Suprapubic skin (tissue), 4 donors: ENCODE measurements around the gene RPS24. TPM values are rescaled to one million over a fixed set of nuclear protein-coding genes. Genes with fewer than 3 reads are reported as not detected.

ENCODE experiments used
- DNase-seq, 2 donors: peaks; one replicate each; pipeline ENCODE4 v3.0.0-alpha.2; 2019; ENCODE audit warnings: low spot score in 2 of 2
- H3K27ac ChIP-seq: fragments of 200-600 bp; sonication (generic); one replicate; pipeline ENCODE4 v1.5.1; 2019
- H3K27me3 ChIP-seq: fragments of 200-600 bp; sonication (generic); one replicate; pipeline ENCODE4 v1.5.1; 2019
- H3K36me3 ChIP-seq: fragments of 200-600 bp; sonication (generic); one replicate; pipeline ENCODE4 v1.5.1; 2019
- H3K4me1 ChIP-seq: fragments of 200-600 bp; sonication (generic); one replicate; pipeline ENCODE4 v1.5.1; 2019
- H3K4me3 ChIP-seq: fragments of 200-600 bp; sonication (generic); one replicate; pipeline ENCODE4 v1.5.1; 2019; ENCODE audit warnings: mild to moderate bottlenecking
- H3K9me3 ChIP-seq: fragments of 200-600 bp; sonication (generic); one replicate; pipeline ENCODE4 v1.5.1; 2019
- CTCF ChIP-seq, 2 donors: fragments of 200-600 bp in 1 of 2; fragments of 450-650 bp in 1 of 2; sonication (generic) in 1 of 2; IDR thresholded peaks; one replicate each; pipeline ENCODE4 v1.5.1; 2016 to 2019; ENCODE audit warnings: antibody characterized with exemption in 2 of 2, mild to moderate bottlenecking in 1 of 2, moderate library complexity in 1 of 2
- EP300 ChIP-seq: sonication (generic); formaldehyde crosslinking; IDR thresholded peaks from one replicate; pipeline ENCODE4 v1.6.1; 2017; ENCODE audit warnings: antibody characterized with exemption
- POLR2A ChIP-seq, 2 donors: fragments of 450-650 bp; IDR thresholded peaks; one replicate each; pipeline ENCODE4 v1.6.1; 2017; ENCODE audit warnings: antibody characterized with exemption in 2 of 2, mild to moderate bottlenecking in 2 of 2, moderate library complexity in 2 of 2
- POLR2AphosphoS5 ChIP-seq, 3 donors: sonication (generic); formaldehyde crosslinking; IDR thresholded peaks; one replicate each; pipeline ENCODE4 v1.6.1; 2017; ENCODE audit warnings: antibody characterized with exemption in 3 of 3
- WGBS: methylation state at CpG from one replicate; pipeline ENCODE4 v1.1.5; 2018; 5-methylcytosine and 5-hydroxymethylcytosine counted together
- total RNA-seq, 4 donors: library from RNA; depleted of rRNA; stranded (reverse); fragments of >200 nt; gene quantifications; one replicate each; pipeline ENCODE4 v1.1.0, GENCODE V29; 2016

The RPS24 gene
- total RNA-seq, 4 donors from 2014 or later, result 1,912 to 3,227 (median 3,162) TPM

- Histone ChIP-seq H3K9me3 (no peaks in the 10 kb centered on the region), H3K4me3 (no peak overlapping the region), H3K36me3 (peaks cover 73% of the 10 kb centered on the region), H3K27ac (no peak overlapping the region), H3K27me3 (no peaks in the 10 kb centered on the region), H3K4me1 (no peaks in the 10 kb centered on the region)
- DNase-seq, result no peak
- TF ChIP-seq POLR2AphosphoS5 (IDR thresholded peaks at IDR 0.05), result no peak
- TF ChIP-seq POLR2A (IDR thresholded peaks at IDR 0.05), result no peak
- TF ChIP-seq EP300, result no peak
- no peak for TF ChIP-seq CTCF (IDR thresholded peaks at IDR 0.05)
Observed at GRCh38 chr10:78000206-78000605, 33.5 kb upstream of the RPS24 start.

- DNase-seq, result no peak
- Histone ChIP-seq H3K4me1 (no peaks in the 10 kb centered on the region), H3K27ac (no peak overlapping the region), H3K27me3 (no peaks in the 10 kb centered on the region), H3K36me3 (peaks cover 81% of the 10 kb centered on the region), H3K4me3 (no peak overlapping the region), H3K9me3 (no peaks in the 10 kb centered on the region)
- 75% methylated on average over 6 of the region's 6 CpGs for WGBS
- no peak for TF ChIP-seq CTCF (IDR thresholded peaks at IDR 0.05)
- TF ChIP-seq EP300, result no peak
- no peak for TF ChIP-seq POLR2AphosphoS5 (IDR thresholded peaks at IDR 0.05)
- no peak for TF ChIP-seq POLR2A (IDR thresholded peaks at IDR 0.05)
Observed at GRCh38 chr10:78000956-78001472, 32.6 kb upstream of the RPS24 start.

GRCh38 chr10:78002541-78003288 lies 30.9 kb upstream of the RPS24 start:
- WGBS, result 79% methylated on average over 4 of the region's 4 CpGs

DNA sequence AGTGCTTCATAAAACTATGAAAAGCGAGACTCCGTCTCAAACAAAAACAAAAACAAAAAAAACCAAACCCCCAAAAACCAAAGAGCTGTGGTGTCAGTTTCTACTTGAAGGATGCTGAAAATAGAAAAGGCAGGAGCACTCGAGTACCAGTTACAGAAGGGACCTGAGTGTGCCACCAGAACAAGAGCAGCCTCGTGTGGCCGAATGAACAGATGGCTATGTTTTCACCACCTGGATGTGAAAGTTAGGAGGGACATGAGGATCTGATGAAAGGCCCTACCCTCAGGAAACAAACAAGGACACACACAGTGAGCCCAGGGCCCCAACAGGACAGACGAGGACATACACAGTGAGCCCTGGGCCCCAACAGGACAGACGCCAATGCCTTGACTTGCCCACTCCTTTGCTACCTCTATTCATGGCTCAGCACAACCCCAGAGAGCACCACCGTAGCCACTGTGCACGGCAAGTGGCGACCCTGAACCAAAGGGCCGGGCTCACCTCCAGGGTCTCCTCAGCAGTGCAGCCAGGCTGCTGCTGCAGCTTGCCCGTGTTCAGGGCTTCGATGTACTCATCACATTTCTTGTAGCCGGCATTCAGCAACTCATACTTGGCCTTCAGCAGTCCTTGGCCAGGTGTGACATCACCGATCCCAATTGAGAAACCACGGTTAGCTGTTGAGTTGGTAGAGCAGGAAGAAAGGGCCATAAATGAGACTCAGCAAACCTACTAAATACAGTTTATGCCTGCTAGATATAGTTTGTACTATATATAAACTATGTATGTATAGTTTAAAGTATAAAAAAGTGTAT lies 29.2 kb upstream of the RPS24 start:
- Histone ChIP-seq H3K9me3 (no peaks in the 10 kb centered on the region), H3K27me3 (no peaks in the 10 kb centered on the region), H3K36me3 (peaks cover 87% of the 10 kb centered on the region), H3K4me3 (no peak overlapping the region), H3K27ac (no peak overlapping the region), H3K4me1 (no peaks in the 10 kb centered on the region)
- TF ChIP-seq POLR2AphosphoS5 (IDR thresholded peaks at IDR 0.05) (no peak), CTCF (IDR thresholded peaks at IDR 0.05) (no peak), EP300 (no peak), POLR2A (IDR thresholded peaks at IDR 0.05) (no peak)
- 91% methylated on average over 13 of the region's 16 CpGs for WGBS
- DNase-seq, result no peak

More at GRCh38 chr10:78002541-78003288, 30.9 kb upstream of the RPS24 start:
- H3K27ac ChIP-seq, result no peak overlapping the region
- no peak for DNase-seq
- no peaks in the 10 kb centered on the region for H3K27me3 ChIP-seq
- H3K4me3 ChIP-seq, result no peak overlapping the region
- H3K4me1 ChIP-seq, result no peaks in the 10 kb centered on the region
- peaks cover 87% of the 10 kb centered on the region for H3K36me3 ChIP-seq
- no peaks in the 10 kb centered on the region for H3K9me3 ChIP-seq
- no peak for TF ChIP-seq EP300
- TF ChIP-seq CTCF (IDR thresholded peaks at IDR 0.05), result no peak
- TF ChIP-seq POLR2A (IDR thresholded peaks at IDR 0.05), result no peak
- TF ChIP-seq POLR2AphosphoS5 (IDR thresholded peaks at IDR 0.05), result no peak

DNA sequence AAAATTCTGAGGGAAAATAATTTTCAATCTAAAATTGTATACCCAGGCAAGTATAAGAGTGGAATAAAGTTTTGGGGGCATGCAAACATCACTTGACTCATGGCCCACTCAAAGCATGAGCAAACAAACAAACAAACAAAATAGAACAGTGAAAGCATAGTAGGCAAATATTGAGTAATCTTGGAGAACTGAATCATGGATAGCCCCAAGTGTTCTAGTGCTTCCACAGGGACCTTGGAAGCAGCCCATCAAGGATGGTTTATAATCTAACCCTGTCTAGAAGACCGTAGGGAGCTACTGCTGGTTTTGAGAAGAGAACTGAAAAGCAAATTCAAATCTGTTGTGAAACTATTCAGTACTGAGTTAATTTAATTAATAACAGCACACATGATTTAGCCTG lies 26.5 kb upstream of the RPS24 start:
- Histone ChIP-seq H3K4me1 (no peaks in the 10 kb centered on the region), H3K27me3 (no peaks in the 10 kb centered on the region), H3K4me3 (no peak overlapping the region), H3K36me3 (peaks cover 87% of the 10 kb centered on the region), H3K9me3 (no peaks in the 10 kb centered on the region), H3K27ac (no peak overlapping the region)
- no peak for DNase-seq
- WGBS, result 88% methylated on average over 1 of the region's 1 CpG
- TF ChIP-seq POLR2AphosphoS5 (IDR thresholded peaks at IDR 0.05), result no peak
- no peak for TF ChIP-seq EP300
- no peak for TF ChIP-seq CTCF (IDR thresholded peaks at IDR 0.05)
- no peak for TF ChIP-seq POLR2A (IDR thresholded peaks at IDR 0.05)
